Measurements from ENCODE around the gene SH3TC2. TPM values are rescaled to one million over a fixed set of nuclear protein-coding genes. Genes with fewer than 3 reads are reported as not detected.
A peak's percentile ranks its signal among the peaks of the same experiment; 100 is the strongest.

Gene SH3TC2
- total RNA-seq, 1 donor from 2014 or later, result 2.5 TPM

DNA sequence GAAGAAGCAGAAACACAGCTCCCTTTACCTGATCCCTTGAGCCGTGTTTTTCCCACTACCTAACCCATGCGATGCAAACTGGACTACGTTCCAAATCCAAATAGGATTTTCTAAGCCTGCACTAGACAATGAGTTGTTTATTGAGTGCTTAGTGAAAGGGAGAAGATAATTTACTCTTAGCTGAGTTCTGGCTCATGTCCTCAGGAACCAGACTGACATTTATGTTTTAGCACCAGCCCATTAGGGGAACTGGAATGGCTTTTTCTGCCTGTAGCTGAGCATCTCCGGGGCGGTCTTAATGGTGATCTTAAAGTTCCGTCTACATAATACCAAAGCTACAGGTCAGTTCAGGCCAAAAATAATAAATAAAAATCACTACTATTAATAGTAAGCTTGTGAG lies 81.5 kb downstream of the SH3TC2 start:
- intact Hi-C loops (cut with DNase I), result no loop called here
- no peak for DNase-seq (ENCODE audit: low spot score)

DNA sequence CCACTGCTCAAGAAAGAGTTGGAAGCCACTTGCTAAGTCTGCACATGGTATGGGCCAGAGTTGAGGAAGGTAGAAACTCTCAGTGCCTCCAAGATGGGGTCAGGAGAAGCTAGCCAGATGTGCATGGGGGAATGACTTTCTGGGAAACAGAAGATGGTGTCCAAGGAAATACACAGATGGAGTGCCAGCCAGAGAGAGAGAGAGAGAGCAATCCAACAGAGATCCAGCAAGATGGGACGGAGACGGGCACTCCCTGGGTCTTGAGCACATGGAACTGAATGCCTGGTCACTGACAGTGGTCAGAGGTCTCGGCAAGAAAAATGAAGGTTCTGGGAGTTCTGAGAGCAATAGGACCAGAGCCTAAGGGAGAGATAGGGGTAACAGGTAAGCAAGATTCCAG lies 82.1 kb downstream of the SH3TC2 start:
- intact Hi-C loops (cut with DNase I), result no loop called here
- DNase-seq (ENCODE audit: low spot score), result no peak

DNA sequence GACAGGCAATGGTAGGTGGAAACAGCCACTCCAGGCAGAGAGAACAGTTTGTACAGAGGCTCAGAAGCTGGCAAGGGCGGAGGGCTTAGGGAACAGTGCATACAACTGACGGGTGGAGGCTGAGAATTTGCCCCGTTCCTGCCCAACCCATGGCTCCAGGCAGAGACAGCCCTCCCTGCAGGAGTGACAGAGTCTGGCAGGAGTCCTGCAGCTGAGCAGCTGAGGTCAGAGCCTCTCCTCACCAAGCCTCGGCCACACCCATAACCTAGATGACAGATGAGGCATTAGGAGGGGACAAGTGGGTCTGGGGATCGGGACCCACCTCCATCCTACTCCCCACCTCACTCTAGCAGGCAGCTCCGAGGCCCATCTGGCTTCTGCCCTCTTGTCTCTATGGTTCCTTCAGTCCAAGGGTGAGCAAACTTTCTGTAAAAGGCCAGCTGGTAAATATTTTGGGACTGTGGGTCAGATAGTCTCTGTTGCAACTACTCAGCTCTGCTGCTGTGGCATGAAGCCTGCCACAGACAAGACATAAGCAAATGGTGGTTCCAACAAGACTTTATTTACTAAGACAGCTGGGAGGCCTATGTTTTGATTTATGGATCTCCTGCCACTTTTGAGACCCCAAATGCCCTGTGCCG lies 83.7 kb downstream of the SH3TC2 start:
- intact Hi-C loops (cut with DNase I), result no loop called here
- DNase-seq (ENCODE audit: low spot score), result no peak

DNA sequence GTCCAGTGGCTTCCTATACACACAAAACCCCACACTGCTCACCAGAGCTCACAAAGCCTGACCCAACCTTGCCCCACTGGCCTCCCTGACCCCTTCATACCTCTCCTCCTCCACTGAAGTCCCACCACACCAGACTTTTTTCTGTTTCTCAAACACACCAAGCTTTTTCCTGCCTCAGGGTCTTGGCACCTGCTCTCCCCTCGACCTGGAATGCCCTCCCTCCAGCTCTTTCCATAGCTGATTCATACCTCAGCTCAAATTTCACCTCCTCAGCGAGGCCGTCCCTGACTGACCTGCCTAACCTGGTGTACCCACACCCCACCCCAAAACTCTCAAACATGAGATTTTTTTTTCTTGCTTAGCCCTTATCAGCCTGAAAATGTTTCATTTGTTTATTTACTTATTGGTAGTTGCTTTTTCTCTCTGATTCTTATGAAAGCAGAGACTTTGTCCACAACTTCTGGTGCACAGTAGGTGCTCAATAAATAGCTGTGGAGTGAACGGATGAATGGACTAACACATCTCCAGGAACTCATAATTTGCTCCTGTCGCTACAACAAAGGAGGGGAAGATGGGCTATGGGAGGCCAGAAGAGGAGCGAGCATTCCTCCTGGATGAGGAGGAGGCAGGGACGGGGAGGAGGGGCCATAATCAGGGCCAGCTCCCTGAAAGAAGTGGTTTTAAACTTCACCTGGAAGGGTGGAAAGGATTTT lies 84.3 kb downstream of the SH3TC2 start:
- intact Hi-C loops (cut with DNase I), result no loop called here

DNA sequence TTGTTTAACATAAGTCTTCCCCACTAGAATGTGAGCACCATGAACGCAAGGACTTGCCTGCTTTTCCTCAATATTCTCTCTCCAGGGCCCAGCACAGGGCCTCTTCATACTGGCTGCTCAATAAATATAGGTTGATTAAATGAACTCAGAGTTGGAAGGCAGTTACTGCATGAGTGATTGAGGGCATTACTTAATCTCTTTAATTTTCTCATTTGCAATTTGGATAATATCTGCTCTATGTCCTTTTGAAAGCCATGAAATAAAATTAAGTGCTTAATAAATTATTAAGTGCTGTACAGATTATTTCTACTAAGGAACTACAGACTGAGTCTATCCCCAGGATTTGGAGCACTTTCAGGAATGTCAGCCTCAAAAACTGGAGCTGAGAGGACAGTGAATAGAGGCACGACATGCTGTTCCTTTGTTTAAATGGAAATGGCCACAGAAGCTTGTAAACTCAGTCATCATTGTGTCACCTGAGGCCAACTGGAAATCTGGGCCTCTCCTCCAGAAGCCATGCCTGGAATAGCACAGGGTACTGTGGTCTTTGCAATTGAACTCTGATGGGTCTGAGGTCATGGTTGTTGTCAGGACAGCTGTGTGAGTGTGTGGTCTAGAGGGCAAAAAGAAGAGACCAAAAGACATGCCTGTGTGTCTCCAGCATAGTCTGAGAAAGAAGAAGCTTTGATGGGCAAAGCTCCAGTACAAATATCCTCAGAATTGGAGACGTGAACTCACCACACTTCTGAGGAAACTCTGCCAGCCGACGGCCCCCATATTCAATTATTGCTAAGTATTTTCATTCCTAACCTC lies 86.1 kb downstream of the SH3TC2 start:
- DNase-seq (ENCODE audit: low spot score), result no peak
- intact Hi-C loops (cut with DNase I), result no loop called here

More for the DNA sequence above, 84.3 kb downstream of the SH3TC2 start:
- DNase-seq (ENCODE audit: low spot score), result no peak

DNA sequence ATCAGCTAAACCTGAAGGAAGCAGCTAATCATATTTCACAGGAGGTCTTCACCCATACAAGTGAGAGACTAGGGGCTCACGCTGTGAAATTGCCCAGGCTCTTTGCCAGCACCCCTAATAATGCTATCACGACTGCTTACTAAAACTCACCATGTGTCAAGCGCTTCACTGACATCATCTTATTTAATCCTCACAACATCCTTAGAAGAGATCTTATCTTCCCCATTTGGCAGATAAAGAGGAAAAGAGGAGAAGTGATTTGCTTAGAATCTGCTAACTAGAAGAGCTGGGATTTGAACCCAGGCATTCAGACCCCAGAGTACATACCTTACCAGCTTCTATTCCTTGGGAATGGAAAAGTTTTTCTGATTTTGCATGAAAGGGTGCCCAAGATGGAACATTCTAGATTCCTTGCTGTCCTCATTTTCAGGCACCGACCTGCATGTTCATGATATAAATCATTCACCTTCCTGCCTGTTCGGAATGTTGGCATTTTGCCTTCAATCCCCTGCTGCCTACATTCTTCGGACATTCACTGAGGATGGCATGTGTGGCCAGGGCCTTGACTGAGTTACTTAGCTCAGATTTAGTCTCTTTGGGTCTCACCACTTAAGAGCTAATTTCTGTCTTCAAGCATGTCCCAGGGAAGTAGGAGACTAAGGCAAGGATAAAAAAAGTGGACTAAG lies 88.1 kb downstream of the SH3TC2 start:
- no peak for DNase-seq (ENCODE audit: low spot score)
- intact Hi-C loops (cut with DNase I), result no loop called here

DNA sequence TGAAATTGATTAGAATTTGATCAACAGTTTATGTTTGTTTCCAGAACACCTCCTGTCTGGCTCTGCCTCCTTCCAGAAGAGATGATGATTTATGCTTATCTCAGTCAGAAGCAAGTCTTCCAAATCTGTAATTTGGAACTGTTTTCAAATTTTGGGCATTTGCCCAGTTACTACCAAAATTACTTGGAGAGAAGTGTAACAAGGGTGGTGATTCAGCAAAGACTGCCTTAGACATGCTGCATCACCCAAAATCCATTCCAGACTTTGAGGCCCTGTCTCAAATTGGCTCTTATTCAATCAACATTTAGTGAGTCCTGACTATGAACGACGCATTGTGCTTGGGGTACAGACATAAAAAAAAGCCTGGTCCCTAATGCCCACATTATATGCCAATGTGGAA lies 89.4 kb downstream of the SH3TC2 start:
- intact Hi-C loops (cut with DNase I), result no loop called here
- DNase-seq (ENCODE audit: low spot score), result no peak

DNA sequence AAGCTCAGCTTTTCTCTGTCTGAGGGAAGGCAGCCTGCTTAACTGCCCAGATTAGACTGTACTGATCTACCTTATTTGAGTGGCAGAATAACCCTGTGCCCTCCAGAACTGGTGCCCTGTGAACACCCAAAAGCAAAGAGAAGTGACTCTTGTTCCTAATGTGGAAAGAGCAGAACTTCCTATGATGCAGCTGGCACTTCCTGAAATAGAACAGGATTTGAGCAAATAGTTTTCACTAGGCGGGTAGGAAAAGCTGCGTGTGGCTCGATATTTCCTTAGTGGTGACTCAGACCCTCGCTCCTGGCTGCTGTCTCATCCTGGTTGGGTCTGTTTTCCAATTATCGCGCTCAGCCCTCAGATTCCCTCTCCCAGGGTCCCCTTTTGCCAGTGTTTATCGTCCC lies 89.9 kb downstream of the SH3TC2 start:
- intact Hi-C loops (cut with DNase I), result no loop called here
- DNase-seq (ENCODE audit: low spot score), result no peak

DNA sequence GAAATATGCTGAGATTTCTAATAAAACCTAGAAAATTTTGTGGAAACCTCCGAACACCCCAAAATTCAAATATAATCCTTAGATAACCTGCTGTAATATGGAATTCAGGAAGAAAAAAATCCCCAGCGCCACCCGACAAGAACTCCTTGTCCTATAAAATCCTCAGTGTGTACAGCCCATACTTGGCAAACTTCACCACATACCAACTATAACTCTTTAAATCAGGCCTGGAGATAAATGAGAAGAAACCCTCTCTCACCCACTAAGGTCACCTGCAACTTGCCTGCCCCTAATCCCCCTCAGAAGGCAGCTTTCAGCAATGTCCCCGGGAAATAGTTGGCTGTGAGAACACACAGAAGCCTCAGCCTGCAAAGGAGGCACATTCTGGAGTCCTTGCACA lies 90.5 kb downstream of the SH3TC2 start:
- intact Hi-C loops (cut with DNase I), result no loop called here
- DNase-seq (ENCODE audit: low spot score), result no peak

DNA sequence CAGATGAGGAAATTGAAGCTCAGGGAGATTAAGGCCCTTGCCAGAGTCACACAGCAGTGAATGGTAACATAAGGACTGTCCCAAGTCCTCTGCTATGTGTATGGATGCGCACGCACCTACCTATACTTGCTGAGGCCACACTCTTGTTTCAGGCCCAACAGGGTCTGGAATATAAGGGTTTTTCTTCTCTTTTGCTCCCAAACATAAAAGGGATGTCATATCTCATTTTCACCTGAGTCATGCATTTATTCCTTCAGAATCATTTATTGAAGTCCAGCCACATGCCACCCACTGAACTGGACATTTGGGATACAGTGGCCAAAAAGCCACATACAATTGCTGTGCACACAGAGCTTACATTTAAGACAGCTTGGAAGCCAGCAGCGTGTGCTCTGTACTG lies 92.0 kb downstream of the SH3TC2 start:
- DNase-seq (ENCODE audit: low spot score), result no peak
- intact Hi-C loops (cut with DNase I), result no loop called here

DNA sequence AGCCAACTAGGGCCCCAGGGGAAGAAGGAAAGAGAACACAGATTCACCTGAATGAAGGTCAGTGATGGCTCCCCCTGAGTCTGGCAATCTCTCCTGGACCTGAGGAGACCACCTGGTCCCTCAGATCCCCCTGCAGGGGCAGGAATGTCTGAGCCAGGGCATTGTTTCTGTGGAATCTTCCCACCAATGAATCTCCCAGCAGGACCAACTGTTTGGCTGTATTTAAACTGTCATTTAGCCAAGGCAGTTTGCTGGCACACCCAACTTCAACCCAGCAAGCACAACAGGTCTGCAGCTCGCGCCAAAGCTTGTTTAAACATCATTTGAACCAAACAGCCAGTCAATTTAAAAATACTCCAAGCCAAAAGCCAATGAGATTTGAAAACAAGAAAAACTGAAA lies 92.6 kb downstream of the SH3TC2 start:
- intact Hi-C loops (cut with DNase I), result no loop called here
- DNase-seq (ENCODE audit: low spot score), result no peak

DNA sequence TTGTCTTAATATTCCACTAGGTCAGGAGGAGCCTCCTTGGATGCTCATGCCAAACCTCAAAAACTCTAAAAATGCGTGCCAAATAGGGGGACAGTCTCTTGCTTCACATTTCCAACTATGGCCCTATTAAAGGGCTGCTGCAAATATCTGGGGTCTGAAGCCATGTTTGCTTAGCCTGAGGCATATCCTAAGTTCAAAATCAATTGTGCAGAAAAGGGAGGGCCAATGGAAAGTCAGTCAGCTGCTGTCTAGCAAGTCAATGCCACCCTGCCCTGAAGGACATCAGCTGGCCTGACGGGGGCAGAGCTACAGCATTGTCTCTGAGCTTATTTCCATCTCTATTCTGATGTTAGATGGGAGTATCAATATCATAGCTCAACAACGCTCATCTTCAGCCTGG lies 93.6 kb downstream of the SH3TC2 start:
- no peak for DNase-seq (ENCODE audit: low spot score)
- intact Hi-C loops (cut with DNase I), result loop anchor here (5.0 kb wide), 2 partner anchors 33 to 142 kb away; partner anchors contain the start of gene ADRB2

DNA sequence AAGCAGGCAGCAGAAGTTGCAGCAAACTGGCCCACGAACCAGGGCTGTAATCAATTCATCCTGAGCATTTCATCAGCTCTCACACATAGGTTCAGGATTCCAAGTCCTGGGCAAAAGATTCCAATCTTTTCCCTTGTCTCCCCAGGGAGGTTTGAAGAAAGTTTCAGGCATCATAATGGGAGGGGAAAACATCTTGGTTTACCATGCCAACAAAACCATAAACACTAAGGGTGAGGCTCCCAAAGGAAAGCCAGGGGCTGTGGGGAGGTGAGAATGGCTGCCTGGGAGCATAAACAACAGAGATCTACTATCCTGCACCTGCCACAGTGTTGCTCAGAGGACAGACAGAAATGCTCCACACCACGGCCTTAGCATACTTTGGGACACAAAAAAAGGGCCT lies 94.6 kb downstream of the SH3TC2 start:
- no peak for DNase-seq (ENCODE audit: low spot score)
- intact Hi-C loops (cut with DNase I), result loop anchor here (5.0 kb wide), 2 partner anchors 34 to 141 kb away; partner anchors contain the start of gene ADRB2

DNA sequence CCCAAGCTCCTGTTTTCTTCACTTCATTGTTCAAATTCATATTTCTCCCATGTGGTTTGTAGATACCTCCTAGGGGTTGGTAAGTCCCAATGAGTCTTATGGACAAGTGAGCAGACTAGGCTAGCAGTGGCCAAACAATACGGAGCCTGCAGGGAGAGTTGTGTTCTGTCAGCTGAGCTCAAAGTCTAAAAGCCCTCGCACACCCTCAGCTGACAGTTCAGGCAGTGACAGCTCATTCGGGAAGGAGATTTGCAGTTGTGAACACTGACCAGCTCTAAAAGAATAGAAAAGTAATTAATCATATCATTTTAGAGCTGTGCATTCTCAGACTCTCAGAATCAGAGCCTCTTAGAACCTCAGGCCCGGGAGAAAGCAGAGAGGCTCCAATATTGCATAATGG lies 95.1 kb downstream of the SH3TC2 start:
- intact Hi-C loops (cut with DNase I), result loop anchor here (5.0 kb wide), 2 partner anchors 35 to 140 kb away; partner anchors contain the start of gene ADRB2
- DNase-seq (ENCODE audit: low spot score), result no peak

DNA sequence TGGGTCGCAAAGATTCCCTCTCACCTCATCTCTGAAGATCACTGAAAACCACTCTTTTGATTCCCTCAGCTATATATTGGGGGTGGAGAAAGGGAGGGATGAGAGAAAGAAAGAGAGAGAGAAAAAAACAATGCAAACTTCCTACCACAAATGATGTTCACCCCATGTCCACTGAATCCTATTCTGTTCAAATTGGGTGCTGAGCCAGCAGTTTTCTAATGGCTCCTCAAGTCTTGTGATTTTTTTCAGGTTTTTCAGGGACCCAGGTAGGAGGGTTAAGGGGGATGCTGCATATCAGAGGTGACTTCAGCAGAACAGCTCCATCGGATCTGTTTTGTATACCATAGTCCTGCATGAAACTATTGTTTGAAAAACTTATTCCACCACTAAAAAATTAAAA lies 95.9 kb downstream of the SH3TC2 start:
- DNase-seq (ENCODE audit: low spot score), result no peak
- intact Hi-C loops (cut with DNase I), result loop anchor here (5.0 kb wide), 2 partner anchors 35 to 140 kb away; partner anchors contain the start of gene ADRB2

DNA sequence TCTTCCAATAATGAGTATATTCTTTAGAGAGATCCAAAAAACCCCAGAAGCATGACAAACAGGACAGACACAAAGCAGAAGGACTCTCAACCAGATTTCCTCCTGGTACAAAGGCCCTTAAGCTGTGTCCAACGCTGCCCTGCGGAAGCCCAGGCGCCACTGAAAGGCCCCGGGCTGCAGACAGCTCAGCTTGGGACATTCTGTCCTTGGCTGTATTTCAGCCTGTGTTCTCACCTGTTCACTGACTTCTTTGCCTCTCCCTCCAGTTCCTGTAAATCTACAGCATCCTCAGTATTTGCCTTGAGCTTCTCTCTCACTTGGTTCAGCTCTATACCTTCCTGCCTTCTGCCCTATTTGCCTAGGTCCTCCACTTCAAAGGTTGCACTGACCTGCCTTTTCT lies 96.5 kb downstream of the SH3TC2 start:
- no peak for DNase-seq (ENCODE audit: low spot score)
- intact Hi-C loops (cut with DNase I), result loop anchor here (5.0 kb wide), 2 partner anchors 36 to 139 kb away; partner anchors contain the start of gene ADRB2

DNA sequence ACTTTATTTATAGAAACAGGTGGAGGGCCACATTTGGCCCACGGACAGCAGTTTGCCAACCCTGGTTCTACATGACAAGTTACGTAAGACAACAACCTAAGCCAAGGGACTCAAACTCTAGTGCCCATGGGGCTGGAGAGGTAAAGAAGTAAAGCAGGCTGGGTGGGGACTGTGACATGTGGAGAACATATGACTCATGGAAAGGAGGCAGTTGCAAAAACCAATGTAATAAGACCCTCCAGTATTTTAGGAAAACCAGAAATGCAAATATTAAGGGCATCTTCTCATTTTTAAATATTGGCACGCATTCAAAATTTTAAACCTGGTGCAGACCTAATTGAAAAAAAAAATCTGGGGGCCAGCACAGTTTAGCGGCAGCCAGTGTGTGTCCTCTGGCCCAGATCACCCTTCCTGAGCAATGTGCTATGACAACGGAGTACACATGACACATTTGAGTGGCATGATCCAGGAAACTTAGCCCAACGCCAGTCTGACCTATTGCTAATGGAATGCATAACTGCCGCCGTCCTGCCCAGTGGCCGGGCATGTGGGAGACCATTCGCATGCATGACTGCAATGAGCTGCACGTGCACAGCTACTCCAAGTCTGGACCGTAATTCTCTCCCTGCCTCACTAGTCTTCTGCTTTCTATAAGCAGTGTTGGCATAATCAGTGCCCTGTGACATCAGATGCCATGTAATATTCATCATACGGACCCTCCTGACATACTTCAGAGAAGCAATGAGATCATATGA lies 97.2 kb downstream of the SH3TC2 start:
- intact Hi-C loops (cut with DNase I), result loop anchor here (5.0 kb wide), 2 partner anchors 37 to 138 kb away; partner anchors contain the start of gene ADRB2
- DNase-seq (ENCODE audit: low spot score), result peak; percentile 84

DNA sequence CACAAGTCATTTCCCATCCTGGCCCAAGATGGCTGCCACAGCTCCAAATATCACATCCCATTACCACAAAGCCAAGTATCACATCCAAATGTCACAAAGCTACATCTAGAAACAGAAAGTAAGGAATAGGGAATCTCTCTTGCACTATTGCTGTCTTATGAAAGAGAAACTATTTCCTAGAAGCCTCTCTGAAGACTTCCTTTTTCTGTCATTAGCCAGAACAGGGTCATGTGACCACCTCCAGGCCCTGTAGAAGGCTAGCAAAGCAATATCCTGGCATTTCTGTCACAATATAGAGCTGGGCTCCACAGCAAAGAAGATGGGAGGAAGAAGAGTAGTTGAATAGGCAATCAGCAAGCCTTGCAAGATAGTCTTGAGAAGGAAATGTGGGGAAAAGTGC lies 99.2 kb downstream of the SH3TC2 start:
- intact Hi-C loops (cut with DNase I), result no loop called here
- DNase-seq (ENCODE audit: low spot score), result no peak

DNA sequence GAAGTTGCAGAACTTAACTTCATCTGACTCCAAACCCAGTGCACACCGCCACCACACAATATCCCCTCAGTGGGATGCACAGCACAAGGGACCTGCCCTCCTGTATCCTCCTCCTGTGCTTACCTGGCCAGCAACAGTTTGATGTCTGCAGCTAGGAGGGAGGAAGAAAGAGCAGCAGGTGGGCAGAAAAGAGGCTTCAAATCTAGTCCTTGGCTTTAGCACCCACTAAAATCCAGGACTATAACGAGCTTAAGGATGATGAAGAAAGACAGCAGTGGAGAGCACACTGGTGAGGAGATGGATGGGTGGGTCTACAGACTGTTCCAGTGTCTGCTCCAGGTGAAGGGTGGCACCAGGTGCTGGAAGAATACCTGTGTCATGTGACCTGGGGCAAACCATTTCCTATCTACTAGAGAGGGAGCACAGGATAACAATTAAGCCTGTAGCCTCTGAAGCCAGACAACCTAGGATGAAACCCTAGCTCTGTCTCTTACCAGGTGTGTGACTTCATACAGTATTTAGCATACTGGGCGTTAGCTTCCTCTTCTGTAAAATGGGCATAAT lies 100.0 kb downstream of the SH3TC2 start:
- intact Hi-C loops (cut with DNase I), result no loop called here
- DNase-seq (ENCODE audit: low spot score), result no peak
